OCI-LY1 (cell line): Measurements from ENCODE around the gene ELN.

ENCODE experiments used
- H2AFZ ChIP-seq: fragments of 200-600 bp; sonication (generic), shearing (Covaris generic); 2 replicates; pipeline ENCODE4 v1.6.0; 2014; ENCODE audit warnings: antibody characterized with exemption, mild to moderate bottlenecking, low read length
- H3F3A ChIP-seq: fragments of 200-600 bp; sonication (generic), shearing (Covaris generic); 2 replicates; pipeline ENCODE4 v1.6.0; 2014; ENCODE audit warnings: mild to moderate bottlenecking, antibody characterized with exemption, low read length, moderate library complexity; ENCODE audit not compliant: insufficient read depth
- H3K27ac ChIP-seq: fragments of 200-600 bp; sonication (generic); 2 replicates; pipeline ENCODE4 v1.5.1; 2014; ENCODE audit warnings: low read length, mixed run types, mild to moderate bottlenecking, low read depth; ENCODE audit not compliant: poor library complexity, severe bottlenecking
- H3K27me3 ChIP-seq: fragments of 200-600 bp; sonication (generic); 2 replicates; pipeline ENCODE4 v1.6.0; 2014; ENCODE audit warnings: antibody characterized with exemption, mild to moderate bottlenecking, low read length, moderate library complexity; ENCODE audit not compliant: insufficient read depth
- H3K36me3 ChIP-seq: fragments of 200-600 bp; sonication (generic); 2 replicates; pipeline ENCODE4 v1.6.1; 2014; ENCODE audit warnings: mild to moderate bottlenecking, antibody characterized with exemption, low read length, moderate library complexity, mixed read lengths; ENCODE audit not compliant: insufficient read depth
- H3K4me1 ChIP-seq: fragments of 200-600 bp; sonication (generic); 2 replicates; pipeline ENCODE4 v1.5.1; 2014; ENCODE audit warnings: mild to moderate bottlenecking, low read length, moderate library complexity; ENCODE audit not compliant: insufficient read depth, severe bottlenecking
- H3K4me2 ChIP-seq: fragments of 200-600 bp; sonication (generic), shearing (Covaris generic); 2 replicates; pipeline ENCODE4 v1.6.1; 2014; ENCODE audit warnings: low read length
- H3K4me3 ChIP-seq: fragments of 200-600 bp; sonication (generic); 2 replicates; pipeline ENCODE4 v1.5.1; 2014; ENCODE audit warnings: low read length, low read depth, mild to moderate bottlenecking, mixed read lengths; ENCODE audit not compliant: poor library complexity, severe bottlenecking
- H3K79me2 ChIP-seq: fragments of 200-600 bp; shearing (Covaris generic); 2 replicates; pipeline ENCODE4 v1.6.1; 2016; ENCODE audit warnings: mixed run types, low read length, mixed read lengths; ENCODE audit not compliant: insufficient read depth
- H3K9ac ChIP-seq: fragments of 200-600 bp; sonication (generic), shearing (Covaris generic); 2 replicates; pipeline ENCODE4 v1.6.1; 2014; ENCODE audit warnings: mild to moderate bottlenecking, low read length, mixed read lengths
- H3K9me2 ChIP-seq: fragments of 200-600 bp; sonication (generic), shearing (Covaris generic); 2 replicates; pipeline ENCODE4 v1.6.1; 2014; ENCODE audit warnings: low read depth, mild to moderate bottlenecking, low read length, mixed read lengths
- H3K9me3 ChIP-seq: fragments of 200-600 bp; shearing (Covaris generic); 2 replicates; pipeline ENCODE4 v1.6.1; 2014; ENCODE audit warnings: low read length, mixed read lengths
- H4K20me1 ChIP-seq: fragments of 200-600 bp; sonication (generic), shearing (Covaris generic); 2 replicates; pipeline ENCODE4 v1.6.0; 2016; ENCODE audit warnings: mild to moderate bottlenecking, low read length; ENCODE audit not compliant: insufficient read depth
- CTCF ChIP-seq: fragments of 200-600 bp; sonication (generic), shearing (Covaris generic); IDR thresholded peaks from 2 replicates; pipeline ENCODE4 v1.5.1; 2017; ENCODE audit warnings: mild to moderate bottlenecking, antibody characterized with exemption, low read length, moderate library complexity, mixed read lengths
- EZH2 ChIP-seq: fragments of 200-600 bp; sonication (generic), shearing (Covaris generic); IDR thresholded peaks from 2 replicates; pipeline ENCODE4 v1.8.0; 2017; ENCODE audit warnings: borderline replicate concordance, mixed run types, mild to moderate bottlenecking, antibody characterized with exemption, low read length, moderate library complexity, mixed read lengths

ELN gene

GRCh38 chr7:74032624-74033371 lies 4.8 kb downstream of the ELN start:
- no peaks in the 10 kb centered on the region for H4K20me1 ChIP-seq
- H3K9ac ChIP-seq, result no peak overlapping the region
- H3K36me3 ChIP-seq, result no peaks in the 10 kb centered on the region
- no peak overlapping the region for H3K27ac ChIP-seq
- no peak overlapping the region for H3K4me2 ChIP-seq
- no peak overlapping the region for H3K4me3 ChIP-seq
- H2AFZ ChIP-seq, result no peak overlapping the region
- TF ChIP-seq EZH2, result no peak; the same call in 1 of the 2 replicates
- TF ChIP-seq CTCF, result no peak
- no peaks in the 10 kb centered on the region for H3K4me1 ChIP-seq
- no peaks in the 10 kb centered on the region for H3F3A ChIP-seq
- no peaks in the 10 kb centered on the region for H3K79me2 ChIP-seq
- no peaks in the 10 kb centered on the region for H3K9me2 ChIP-seq
- H3K9me3 ChIP-seq, result no peaks in the 10 kb centered on the region
- H3K27me3 ChIP-seq, result peaks cover 15% of the 10 kb centered on the region

- H3K4me2 ChIP-seq, result no peak overlapping the region
- H3K27ac ChIP-seq, result no peak overlapping the region
Observed at GRCh38 chr7:74033372-74034311, 5.7 kb downstream of the ELN start.

GRCh38 chr7:74037609-74038008 lies 9.6 kb downstream of the ELN start:
- no peak for TF ChIP-seq CTCF
- no peak for TF ChIP-seq EZH2
- H3K27me3 ChIP-seq, result peaks cover 21% of the 10 kb centered on the region
- H3K4me1 ChIP-seq, result no peaks in the 10 kb centered on the region
- no peak overlapping the region for H3K27ac ChIP-seq
- H3F3A ChIP-seq, result no peaks in the 10 kb centered on the region
- no peak overlapping the region for H2AFZ ChIP-seq
- no peaks in the 10 kb centered on the region for H3K9me2 ChIP-seq
- H4K20me1 ChIP-seq, result no peaks in the 10 kb centered on the region
- H3K4me3 ChIP-seq, result no peak overlapping the region
- no peaks in the 10 kb centered on the region for H3K36me3 ChIP-seq
- no peaks in the 10 kb centered on the region for H3K9me3 ChIP-seq
- no peak overlapping the region for H3K4me2 ChIP-seq
- no peaks in the 10 kb centered on the region for H3K79me2 ChIP-seq
- H3K9ac ChIP-seq, result no peak overlapping the region

More at GRCh38 chr7:74033372-74034311, 5.7 kb downstream of the ELN start:
- no peaks in the 10 kb centered on the region for H3K36me3 ChIP-seq
- H3F3A ChIP-seq, result no peaks in the 10 kb centered on the region
- H3K9ac ChIP-seq, result no peak overlapping the region
- no peaks in the 10 kb centered on the region for H4K20me1 ChIP-seq
- no peaks in the 10 kb centered on the region for H3K79me2 ChIP-seq
- no peaks in the 10 kb centered on the region for H3K4me1 ChIP-seq
- H3K4me3 ChIP-seq, result no peak overlapping the region
- no peaks in the 10 kb centered on the region for H3K9me2 ChIP-seq
- TF ChIP-seq CTCF (no peak), EZH2 (no peak; the same call in 1 of the 2 replicates)
- no peak overlapping the region for H2AFZ ChIP-seq
- peaks cover 16% of the 10 kb centered on the region for H3K27me3 ChIP-seq
- H3K9me3 ChIP-seq, result no peaks in the 10 kb centered on the region
